Measurements from ENCODE around the gene WNK2. TPM values are rescaled to one million over a fixed set of nuclear protein-coding genes. Genes with fewer than 3 reads are reported as not detected.

The WNK2 gene
- 0.01 TPM for polyA plus RNA-seq (2013, experiment 1 of 2)
- polyA plus RNA-seq (2013, experiment 2 of 2) = 0.03 TPM

DNA sequence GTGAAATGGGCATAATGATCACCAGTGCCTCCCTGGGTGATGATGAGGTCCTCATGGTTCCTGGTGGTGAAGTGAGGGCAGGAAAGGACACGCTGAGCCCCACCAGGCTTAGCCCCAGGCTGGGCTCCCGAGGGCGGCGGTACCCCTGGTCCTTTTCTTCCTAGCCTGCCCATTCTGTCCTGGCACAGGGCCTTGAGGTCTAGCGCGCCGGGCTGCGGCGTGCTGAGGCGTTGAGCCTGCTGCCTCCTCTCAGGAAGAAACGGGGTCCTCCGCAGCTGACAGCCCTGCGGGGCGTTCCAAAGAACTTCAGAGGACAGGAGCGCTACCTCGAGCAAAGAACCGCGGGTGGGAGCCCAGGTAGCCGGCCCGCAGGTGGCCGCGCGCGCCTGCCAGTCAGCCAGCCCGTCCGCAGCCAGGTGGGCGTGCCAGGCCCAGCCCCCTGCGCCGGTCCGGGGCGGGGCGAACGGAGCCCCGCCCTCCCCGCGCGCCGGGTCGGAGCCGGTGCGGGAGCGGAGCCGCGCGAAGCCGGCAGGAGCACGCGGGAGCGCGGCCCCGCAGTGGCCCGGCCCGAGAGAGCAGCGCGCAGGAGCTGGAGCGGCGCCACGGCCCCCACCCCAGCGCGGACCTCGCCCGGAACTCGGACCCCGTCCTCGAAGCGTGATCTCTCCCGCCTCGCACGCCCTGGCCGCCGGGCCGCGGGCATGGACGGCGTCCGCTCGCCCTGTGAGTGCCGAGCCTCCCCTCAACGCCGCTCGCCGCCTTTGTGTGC, at the start of gene WNK2:
Gene WNK2 (plus strand): TSS at position 477 of the 769 bp plus-strand sequence. CDS start 791 bp downstream, outside the sequence.
- no peaks in the 10 kb centered on the region for H3K79me1 ChIP-seq (replicated peaks; ENCODE audit: low read length, poor library complexity, severe bottlenecking)
- no peak within 1 kb of the TSS for H4K91ac ChIP-seq (ENCODE audit: low read length)
- no peak within 1 kb of the TSS for H2BK120ac ChIP-seq (ENCODE audit: low read depth, low read length)
- H2BK12ac ChIP-seq (ENCODE audit: low read length in 2 of 2) = no peak within 1 kb of the TSS
- H4K8ac ChIP-seq (ENCODE audit: low read length) = no peak within 1 kb of the TSS
- no peaks in the 10 kb centered on the region for H3K9me3 ChIP-seq (ENCODE audit: control insufficient read depth, low read length)
- 6% methylated on average over 70 of the region's 82 CpGs for WGBS
- no peak within 1 kb of the TSS for H3K27ac ChIP-seq (ENCODE audit: low read length, poor library complexity, severe bottlenecking)
- H2BK5ac ChIP-seq (ENCODE audit: low read depth, low read length, poor library complexity, severe bottlenecking) = no peak within 1 kb of the TSS
- peak within 1 kb of the TSS; percentile 41 to 49 for H3K4me3 ChIP-seq (ENCODE audit: insufficient read depth in 1 of 2, low read depth in 1 of 2, low read length in 2 of 2)
- H3K9ac ChIP-seq (ENCODE audit: low read length) = no peak within 1 kb of the TSS
- peaks cover 17% of the 10 kb centered on the region for H3K4me1 ChIP-seq (ENCODE audit: control insufficient read depth, insufficient read depth, low read depth, low read length)
- DNase-seq = no peak
- H3K14ac ChIP-seq (ENCODE audit: low read length in 2 of 2) = no peak within 1 kb of the TSS
- H3K27me3 ChIP-seq (ENCODE audit: control insufficient read depth in 1 of 2, insufficient read depth in 1 of 2, low read length in 2 of 2) = peaks cover 77 to 85% of the 10 kb centered on the region in 2 experiments
- H3K36me3 ChIP-seq (ENCODE audit: control insufficient read depth in 1 of 2, insufficient read depth in 2 of 2, low read depth in 1 of 2, low read length in 2 of 2) = no peaks in the 10 kb centered on the region
- no peak within 1 kb of the TSS for H2AK5ac ChIP-seq (ENCODE audit: low read length, severe bottlenecking)
- peak within 1 kb of the TSS; percentile 77 for H3K4me2 ChIP-seq (ENCODE audit: low read length, poor library complexity, severe bottlenecking)
- H3K18ac ChIP-seq (ENCODE audit: low read depth in 1 of 2, low read length in 2 of 2) = no peak within 1 kb of the TSS
- H2BK15ac ChIP-seq (ENCODE audit: low read depth, poor library complexity, severe bottlenecking) = no peak within 1 kb of the TSS
- H3K4ac ChIP-seq (ENCODE audit: low read depth in 1 of 2, low read length in 2 of 2) = no peak within 1 kb of the TSS
- no peak within 1 kb of the TSS for H3K23ac ChIP-seq (ENCODE audit: low read length in 2 of 2)
- no peak within 1 kb of the TSS for H2AFZ ChIP-seq (ENCODE audit: low read depth, low read length)

DNA sequence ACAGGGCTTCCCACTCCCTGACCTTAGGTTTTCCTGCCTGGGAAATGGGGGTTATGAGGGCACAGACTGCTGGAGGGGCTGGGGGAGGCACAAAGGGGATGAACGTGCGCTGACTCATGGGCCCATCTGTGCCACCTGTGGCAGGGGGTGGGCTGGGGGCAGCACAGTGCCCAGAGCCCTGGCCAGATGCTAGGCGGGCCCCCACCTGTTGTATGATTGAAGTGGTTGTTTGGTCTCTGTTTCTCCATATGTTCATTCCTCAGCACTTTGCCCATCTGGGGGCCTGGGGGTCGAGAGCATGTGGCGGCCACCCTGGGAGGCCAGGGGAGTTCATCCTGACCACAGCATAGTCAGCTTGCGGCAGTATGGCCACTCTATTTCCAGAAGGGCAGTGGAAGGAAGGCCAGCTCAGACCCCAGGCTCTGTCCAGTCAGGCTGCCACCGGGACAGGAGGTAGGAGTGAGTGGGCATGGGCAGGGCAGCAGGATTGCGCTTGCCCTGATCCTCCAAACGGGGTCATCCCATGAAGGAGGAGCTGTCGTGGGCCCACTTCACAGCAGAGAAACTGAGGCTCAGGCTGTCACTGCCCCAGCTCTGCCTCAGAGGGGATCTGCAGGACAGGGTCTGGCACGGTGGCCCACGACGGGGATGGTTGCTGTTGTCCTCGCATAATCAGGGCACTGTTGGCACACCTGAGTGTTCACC, 49.0 kb upstream of the WNK2 start:
- peaks cover 42% of the 10 kb centered on the region for H3K4me1 ChIP-seq (ENCODE audit: control insufficient read depth, insufficient read depth, low read depth, low read length)

DNA sequence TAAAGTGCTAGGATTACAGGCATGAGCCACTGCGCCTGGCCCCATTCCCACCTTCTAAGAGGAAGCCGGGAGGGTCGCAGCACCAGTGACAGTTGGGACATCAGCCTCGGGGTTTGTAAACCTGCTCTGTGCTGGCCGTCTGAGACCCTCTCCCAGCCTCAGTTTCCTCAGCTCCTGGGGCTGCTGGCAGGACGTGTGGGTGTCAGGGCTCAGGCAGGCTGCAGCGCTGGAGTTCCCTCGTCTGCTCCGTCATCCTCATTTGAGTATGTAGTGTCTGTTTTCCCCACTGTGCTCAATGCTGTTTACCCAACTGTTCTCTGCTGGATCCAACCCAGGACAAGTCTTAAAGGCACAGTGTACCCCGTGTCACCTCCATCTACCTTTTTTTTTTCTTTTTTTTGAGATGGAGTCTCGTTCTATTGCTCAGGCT, 47.9 kb upstream of the WNK2 start:
- no peaks in the 10 kb centered on the region for H3K27me3 ChIP-seq (ENCODE audit: control insufficient read depth in 1 of 2, insufficient read depth in 1 of 2, low read length in 2 of 2)
- H3K18ac ChIP-seq (ENCODE audit: low read depth in 1 of 2, low read length in 2 of 2) = no peak overlapping the region
- peak; percentile 62 for DNase-seq
- H2AK5ac ChIP-seq (ENCODE audit: low read length, severe bottlenecking) = no peak overlapping the region
- H2BK15ac ChIP-seq (ENCODE audit: low read depth, poor library complexity, severe bottlenecking) = peak overlapping the region; percentile 38
- no peak overlapping the region for H3K27ac ChIP-seq (ENCODE audit: low read length, poor library complexity, severe bottlenecking)
- H4K8ac ChIP-seq (ENCODE audit: low read length) = peak overlapping the region; percentile 46
- peaks cover 32% of the 10 kb centered on the region for H3K4me1 ChIP-seq (ENCODE audit: control insufficient read depth, insufficient read depth, low read depth, low read length)
- H3K9ac ChIP-seq (ENCODE audit: low read length) = no peak overlapping the region
- no peaks in the 10 kb centered on the region for H3K36me3 ChIP-seq (ENCODE audit: control insufficient read depth in 1 of 2, insufficient read depth in 2 of 2, low read depth in 1 of 2, low read length in 2 of 2)
- no peak overlapping the region for H2BK12ac ChIP-seq (ENCODE audit: low read length in 2 of 2)
- WGBS = 79% methylated on average over 11 of the region's 11 CpGs
- no peak overlapping the region for H3K4ac ChIP-seq (ENCODE audit: low read depth in 1 of 2, low read length in 2 of 2)
- no peak overlapping the region for H3K4me2 ChIP-seq (ENCODE audit: low read length, poor library complexity, severe bottlenecking)
- no peak overlapping the region for H3K23ac ChIP-seq (ENCODE audit: low read length in 2 of 2)
- no peak overlapping the region for H2BK5ac ChIP-seq (ENCODE audit: low read depth, low read length, poor library complexity, severe bottlenecking)
- H3K9me3 ChIP-seq (ENCODE audit: control insufficient read depth, low read length) = peaks cover 4% of the 10 kb centered on the region
- H3K79me1 ChIP-seq (replicated peaks; ENCODE audit: low read length, poor library complexity, severe bottlenecking) = peaks cover 8% of the 10 kb centered on the region
- no peak overlapping the region for H2BK120ac ChIP-seq (ENCODE audit: low read depth, low read length)
- no peak overlapping the region for H3K4me3 ChIP-seq (ENCODE audit: insufficient read depth in 1 of 2, low read depth in 1 of 2, low read length in 2 of 2)
- H3K14ac ChIP-seq (ENCODE audit: low read length in 2 of 2) = no peak overlapping the region
- H4K91ac ChIP-seq (ENCODE audit: low read length) = peak overlapping the region; percentile 18
- H2AFZ ChIP-seq (ENCODE audit: low read depth, low read length) = no peak overlapping the region

More for the DNA sequence above, 49.0 kb upstream of the WNK2 start:
- no peak overlapping the region for H2BK15ac ChIP-seq (ENCODE audit: low read depth, poor library complexity, severe bottlenecking)
- H2BK120ac ChIP-seq (ENCODE audit: low read depth, low read length) = no peak overlapping the region
- peak overlapping the region; percentile 47 for H4K8ac ChIP-seq (ENCODE audit: low read length)
- DNase-seq = no peak
- no peaks in the 10 kb centered on the region for H3K36me3 ChIP-seq (ENCODE audit: control insufficient read depth in 1 of 2, insufficient read depth in 2 of 2, low read depth in 1 of 2, low read length in 2 of 2)
- H2BK5ac ChIP-seq (ENCODE audit: low read depth, low read length, poor library complexity, severe bottlenecking) = no peak overlapping the region
- H3K14ac ChIP-seq (ENCODE audit: low read length in 2 of 2) = peak overlapping the region in 1 of 2 experiments; percentile 93
- H3K9ac ChIP-seq (ENCODE audit: low read length) = peak overlapping the region; percentile 93
- H3K23ac ChIP-seq (ENCODE audit: low read length in 2 of 2) = peak overlapping the region in 1 of 2 experiments; percentile 50
- H3K9me3 ChIP-seq (ENCODE audit: control insufficient read depth, low read length) = peaks cover 4% of the 10 kb centered on the region
- no peak overlapping the region for H3K27ac ChIP-seq (ENCODE audit: low read length, poor library complexity, severe bottlenecking)
- H3K4ac ChIP-seq (ENCODE audit: low read depth in 1 of 2, low read length in 2 of 2) = peak overlapping the region; percentile 52 to 57
- H3K4me3 ChIP-seq (ENCODE audit: insufficient read depth in 1 of 2, low read depth in 1 of 2, low read length in 2 of 2) = peak overlapping the region; percentile 62 to 84
- peak overlapping the region in 1 of 2 experiments; percentile 46 for H2BK12ac ChIP-seq (ENCODE audit: low read length in 2 of 2)
- no peaks in the 10 kb centered on the region for H3K27me3 ChIP-seq (ENCODE audit: control insufficient read depth in 1 of 2, insufficient read depth in 1 of 2, low read length in 2 of 2)
- H2AFZ ChIP-seq (ENCODE audit: low read depth, low read length) = peak overlapping the region; percentile 73
- peak overlapping the region; percentile 17 to 88 for H3K18ac ChIP-seq (ENCODE audit: low read depth in 1 of 2, low read length in 2 of 2)
- H2AK5ac ChIP-seq (ENCODE audit: low read length, severe bottlenecking) = no peak overlapping the region
- peaks cover 11% of the 10 kb centered on the region for H3K79me1 ChIP-seq (replicated peaks; ENCODE audit: low read length, poor library complexity, severe bottlenecking)
- H3K4me2 ChIP-seq (ENCODE audit: low read length, poor library complexity, severe bottlenecking) = peak overlapping the region; percentile 83
- WGBS = 78% methylated on average over 13 of the region's 14 CpGs
- peak overlapping the region; percentile 5 for H4K91ac ChIP-seq (ENCODE audit: low read length)

DNA sequence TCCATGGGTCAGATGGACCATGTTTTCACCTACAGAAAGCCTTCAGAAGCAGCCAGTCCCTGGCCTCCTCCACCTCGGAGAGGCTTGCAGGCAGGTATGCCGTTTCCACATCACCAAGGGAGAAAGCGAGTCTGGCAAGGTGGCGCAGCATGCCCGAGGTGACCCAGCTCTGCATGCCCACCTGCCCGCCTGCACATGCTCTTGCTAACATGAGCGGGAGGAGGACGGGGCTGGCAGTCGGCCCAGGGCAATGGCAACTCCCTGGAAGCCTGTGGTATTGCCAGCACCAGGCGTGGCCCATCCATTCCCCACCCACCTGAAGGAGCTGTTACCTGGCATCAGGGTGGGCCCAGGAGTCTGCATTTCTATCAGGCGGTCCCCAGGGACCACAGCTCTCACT, 46.6 kb upstream of the WNK2 start:
- Histone ChIP-seq H2BK120ac (ENCODE audit: low read depth, low read length) (no peak overlapping the region), H3K14ac (ENCODE audit: low read length in 2 of 2) (no peak overlapping the region), H2BK12ac (ENCODE audit: low read length in 2 of 2) (no peak overlapping the region), H3K9me3 (ENCODE audit: control insufficient read depth, low read length) (peaks cover 4% of the 10 kb centered on the region), H3K18ac (ENCODE audit: low read depth in 1 of 2, low read length in 2 of 2) (no peak overlapping the region), H4K91ac (ENCODE audit: low read length) (no peak overlapping the region), H3K27me3 (ENCODE audit: control insufficient read depth in 1 of 2, insufficient read depth in 1 of 2, low read length in 2 of 2) (no peaks in the 10 kb centered on the region), H2BK15ac (ENCODE audit: low read depth, poor library complexity, severe bottlenecking) (no peak overlapping the region), H3K36me3 (ENCODE audit: control insufficient read depth in 1 of 2, insufficient read depth in 2 of 2, low read depth in 1 of 2, low read length in 2 of 2) (no peaks in the 10 kb centered on the region), H2AFZ (ENCODE audit: low read depth, low read length) (no peak overlapping the region), H4K8ac (ENCODE audit: low read length) (no peak overlapping the region), H3K4me1 (ENCODE audit: control insufficient read depth, insufficient read depth, low read depth, low read length) (peaks cover 25% of the 10 kb centered on the region), H2BK5ac (ENCODE audit: low read depth, low read length, poor library complexity, severe bottlenecking) (no peak overlapping the region), H3K9ac (ENCODE audit: low read length) (no peak overlapping the region), H3K79me1 (replicated peaks; ENCODE audit: low read length, poor library complexity, severe bottlenecking) (no peaks in the 10 kb centered on the region), H3K4me3 (ENCODE audit: insufficient read depth in 1 of 2, low read depth in 1 of 2, low read length in 2 of 2) (no peak overlapping the region), H3K4me2 (ENCODE audit: low read length, poor library complexity, severe bottlenecking) (no peak overlapping the region), H2AK5ac (ENCODE audit: low read length, severe bottlenecking) (no peak overlapping the region), H3K27ac (ENCODE audit: low read length, poor library complexity, severe bottlenecking) (no peak overlapping the region), H3K4ac (ENCODE audit: low read depth in 1 of 2, low read length in 2 of 2) (no peak overlapping the region), H3K23ac (ENCODE audit: low read length in 2 of 2) (no peak overlapping the region)
- 90% methylated on average over 11 of the region's 11 CpGs for WGBS
- no peak for DNase-seq
